Mesenchymal stem cell (in vitro differentiated cells and primary cell): Measurements from ENCODE around the gene GNG7.

Source experiments
- DNase-seq: peaks from one replicate; pipeline ENCODE4 v3.0.0-alpha.2; 2013
- H2AFZ ChIP-seq: one replicate; pipeline ENCODE4 v1.6.1; 2013; ENCODE audit warnings: low read depth, mild to moderate bottlenecking, control low read depth, inconsistent platforms, low read length, moderate library complexity
- H2AK5ac ChIP-seq: 2 replicates; pipeline ENCODE4 v1.6.1; 2013; ENCODE audit warnings: low read length, moderate library complexity, mild to moderate bottlenecking, inconsistent platforms; ENCODE audit not compliant: severe bottlenecking
- H2BK120ac ChIP-seq: one replicate; pipeline ENCODE4 v1.6.1; 2013; ENCODE audit warnings: low read depth, mild to moderate bottlenecking, inconsistent platforms, low read length, moderate library complexity
- H2BK12ac ChIP-seq, 2 experiments: one replicate each; pipeline ENCODE4 v1.6.1; 2013; ENCODE audit warnings: inconsistent platforms in 2 of 2, low read length in 2 of 2, mild to moderate bottlenecking in 2 of 2, moderate library complexity in 2 of 2, control low read depth in 1 of 2
- H2BK15ac ChIP-seq: one replicate; pipeline ENCODE4 v1.6.1; 2013; ENCODE audit warnings: mild to moderate bottlenecking, low read depth, inconsistent platforms; ENCODE audit not compliant: poor library complexity, severe bottlenecking
- H2BK5ac ChIP-seq: 2 replicates; pipeline ENCODE4 v1.6.1; 2013; ENCODE audit warnings: low read depth, mild to moderate bottlenecking, low read length, control low read depth, inconsistent platforms; ENCODE audit not compliant: poor library complexity, severe bottlenecking
- H3K14ac ChIP-seq, 2 experiments: one replicate each; pipeline ENCODE4 v1.6.1; 2013; ENCODE audit warnings: inconsistent platforms in 2 of 2, low read length in 2 of 2, control low read depth in 1 of 2, mild to moderate bottlenecking in 1 of 2, moderate library complexity in 1 of 2
- H3K18ac ChIP-seq, 2 experiments: one replicate each; pipeline ENCODE4 v1.6.1; 2013; ENCODE audit warnings: inconsistent platforms in 2 of 2, low read length in 2 of 2, control low read depth in 1 of 2, low read depth in 1 of 2, mild to moderate bottlenecking in 1 of 2
- H3K23ac ChIP-seq, 2 experiments: one replicate each; pipeline ENCODE4 v1.6.1; 2013; ENCODE audit warnings: inconsistent platforms in 2 of 2, low read length in 2 of 2, mild to moderate bottlenecking in 2 of 2, moderate library complexity in 2 of 2, control low read depth in 1 of 2
- H3K27ac ChIP-seq: 2 replicates; pipeline ENCODE4 v1.5.1; 2013; ENCODE audit warnings: mild to moderate bottlenecking, moderate library complexity, low read length, control low read depth, inconsistent platforms; ENCODE audit not compliant: poor library complexity, severe bottlenecking
- H3K27me3 ChIP-seq, 2 experiments: 2 replicates each; pipeline versions ENCODE4 v1.6.1 to v1.7.0; 2013; ENCODE audit warnings: low read length in 2 of 2, mild to moderate bottlenecking in 2 of 2, moderate library complexity in 2 of 2, control low read depth in 1 of 2, inconsistent platforms in 1 of 2; ENCODE audit not compliant: control insufficient read depth in 1 of 2, insufficient read depth in 1 of 2
- H3K36me3 ChIP-seq, 2 experiments: 2 replicates each; pipeline versions ENCODE4 v1.6.1 to v1.7.0; 2013; ENCODE audit warnings: low read length in 2 of 2, control low read depth in 1 of 2, inconsistent platforms in 1 of 2, low read depth in 1 of 2, mild to moderate bottlenecking in 1 of 2; ENCODE audit not compliant: insufficient read depth in 2 of 2, control insufficient read depth in 1 of 2
- H3K4ac ChIP-seq, 2 experiments: one replicate each; pipeline ENCODE4 v1.6.1; 2013; ENCODE audit warnings: inconsistent platforms in 2 of 2, low read length in 2 of 2, mild to moderate bottlenecking in 2 of 2, moderate library complexity in 2 of 2, control low read depth in 1 of 2, low read depth in 1 of 2
- H3K4me1 ChIP-seq: 2 replicates; pipeline ENCODE4 v1.6.1; 2013; ENCODE audit warnings: low read depth, low read length, control low read depth; ENCODE audit not compliant: control insufficient read depth, insufficient read depth
- H3K4me2 ChIP-seq: 2 replicates; pipeline ENCODE4 v1.6.1; 2013; ENCODE audit warnings: low read length, mild to moderate bottlenecking, inconsistent platforms; ENCODE audit not compliant: poor library complexity, severe bottlenecking
- H3K4me3 ChIP-seq, 2 experiments: 2 replicates each; pipeline versions ENCODE4 v1.5.1 to v1.7.0; 2013; ENCODE audit warnings: low read length in 2 of 2, mild to moderate bottlenecking in 2 of 2, control low read depth in 1 of 2, low read depth in 1 of 2; ENCODE audit not compliant: insufficient read depth in 1 of 2
- H3K79me1 ChIP-seq: replicated peaks from 2 replicates; pipeline ENCODE4 v1.6.1; 2013; ENCODE audit warnings: mild to moderate bottlenecking, control low read depth, low read length, inconsistent platforms; ENCODE audit not compliant: poor library complexity, severe bottlenecking
- H3K9ac ChIP-seq: 2 replicates; pipeline ENCODE4 v1.7.0; 2013; ENCODE audit warnings: mild to moderate bottlenecking, low read length, moderate library complexity
- H3K9me3 ChIP-seq: 2 replicates; pipeline ENCODE4 v1.7.0; 2013; ENCODE audit warnings: mild to moderate bottlenecking, low read length; ENCODE audit not compliant: control insufficient read depth
- H4K8ac ChIP-seq: one replicate; pipeline ENCODE4 v1.6.1; 2013; ENCODE audit warnings: inconsistent platforms, mild to moderate bottlenecking, low read length, moderate library complexity
- H4K91ac ChIP-seq: one replicate; pipeline ENCODE4 v1.6.1; 2013; ENCODE audit warnings: mild to moderate bottlenecking, low read length, inconsistent platforms
- WGBS: methylation state at CpG from one replicate; pipeline ENCODE4 v1.1.7; 2013; ENCODE audit warnings: mixed read lengths; 5-methylcytosine and 5-hydroxymethylcytosine counted together

Gene GNG7

GRCh38 chr19:2551864-2552185 is 150.7 kb downstream of the GNG7 start:
- Histone ChIP-seq H2BK12ac (no peak overlapping the region), H3K4me1 (peaks cover 22% of the 10 kb centered on the region), H3K18ac (no peak overlapping the region), H2BK5ac (no peak overlapping the region), H3K9ac (no peak overlapping the region), H3K4me3 (no peak overlapping the region), H3K9me3 (no peaks in the 10 kb centered on the region), H3K14ac (no peak overlapping the region), H2AK5ac (no peak overlapping the region), H3K36me3 (no peaks in the 10 kb centered on the region), H2AFZ (no peak overlapping the region), H3K23ac (no peak overlapping the region), H2BK120ac (no peak overlapping the region), H4K91ac (peak overlapping the region; percentile 41), H3K79me1 (no peaks in the 10 kb centered on the region), H3K4ac (peak overlapping the region in 1 of 2 experiments; percentile 25), H3K27me3 (peaks cover 0 to 5% of the 10 kb centered on the region in 2 experiments), H3K27ac (no peak overlapping the region), H2BK15ac (peak overlapping the region; percentile 52), H3K4me2 (no peak overlapping the region), H4K8ac (no peak overlapping the region)
- 92% methylated on average over 11 of the region's 11 CpGs for WGBS
- DNase-seq = no peak

DNA sequence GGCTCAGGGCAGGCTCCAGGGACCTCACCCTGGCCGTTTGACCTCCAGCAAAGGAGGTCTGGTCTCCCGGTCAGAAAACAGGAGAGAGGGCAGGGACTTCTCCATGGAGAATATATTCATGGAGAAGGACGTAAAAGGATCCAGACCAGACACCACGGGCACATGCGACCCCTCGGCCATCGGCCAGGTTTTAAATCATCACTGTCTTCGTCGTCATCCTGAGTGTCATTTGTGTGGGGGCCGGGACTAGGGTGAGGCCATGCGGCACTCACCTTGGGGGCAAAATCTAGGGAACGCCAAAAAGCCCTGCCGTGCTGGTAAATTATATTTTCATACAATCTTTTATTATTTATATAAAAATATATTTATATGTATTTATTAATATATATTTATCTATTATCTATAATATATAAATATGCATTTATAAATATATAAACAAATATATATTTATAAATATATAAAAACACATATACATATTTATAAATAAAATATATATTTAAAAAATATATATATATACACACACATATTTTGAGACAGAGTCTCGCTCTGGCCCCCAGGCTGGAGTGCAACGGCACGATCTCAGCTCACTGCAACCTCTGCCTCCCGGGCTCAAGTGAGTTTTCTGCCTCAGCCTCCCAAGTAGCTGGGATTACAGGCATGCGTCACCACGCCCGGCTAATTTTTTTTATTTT is 151.2 kb downstream of the GNG7 start:
- Histone ChIP-seq H3K27ac (no peak overlapping the region), H3K4me2 (no peak overlapping the region), H3K27me3 (peaks cover 0 to 5% of the 10 kb centered on the region in 2 experiments), H3K4me1 (peaks cover 27% of the 10 kb centered on the region), H4K8ac (peak overlapping the region; percentile 62), H2BK12ac (peak overlapping the region; percentile 51 to 93), H3K9me3 (no peaks in the 10 kb centered on the region), H3K9ac (no peak overlapping the region), H3K79me1 (no peaks in the 10 kb centered on the region), H3K4me3 (no peak overlapping the region), H3K14ac (no peak overlapping the region), H2AFZ (no peak overlapping the region), H2BK15ac (no peak overlapping the region), H2AK5ac (no peak overlapping the region), H3K36me3 (no peaks in the 10 kb centered on the region), H3K18ac (peak overlapping the region in 1 of 2 experiments; percentile 37), H2BK5ac (no peak overlapping the region), H3K4ac (peak overlapping the region in 1 of 2 experiments; percentile 32), H2BK120ac (no peak overlapping the region), H3K23ac (no peak overlapping the region), H4K91ac (no peak overlapping the region)
- no peak for DNase-seq
- 82% methylated on average over 17 of the region's 20 CpGs for WGBS

- no peak overlapping the region for H2BK120ac ChIP-seq
- no peak overlapping the region for H3K4me2 ChIP-seq
- H3K14ac ChIP-seq = no peak overlapping the region
- peak overlapping the region in 1 of 2 experiments; percentile 37 for H3K18ac ChIP-seq
- H3K23ac ChIP-seq = no peak overlapping the region
- WGBS = 86% methylated on average over 21 of the region's 21 CpGs
- no peaks in the 10 kb centered on the region for H3K36me3 ChIP-seq
- H2BK15ac ChIP-seq = no peak overlapping the region
- peak overlapping the region; percentile 51 to 93 for H2BK12ac ChIP-seq
- peak overlapping the region; percentile 81 for H4K91ac ChIP-seq
- H3K4me3 ChIP-seq = no peak overlapping the region
- H4K8ac ChIP-seq = peak overlapping the region; percentile 62
- no peak overlapping the region for H2BK5ac ChIP-seq
- peak overlapping the region in 1 of 2 experiments; percentile 32 for H3K4ac ChIP-seq
- H3K9ac ChIP-seq = no peak overlapping the region
- no peak overlapping the region for H2AFZ ChIP-seq
- H2AK5ac ChIP-seq = peak overlapping the region; percentile 24
- H3K9me3 ChIP-seq = no peaks in the 10 kb centered on the region
- no peaks in the 10 kb centered on the region for H3K79me1 ChIP-seq
- H3K4me1 ChIP-seq = peaks cover 29% of the 10 kb centered on the region
- no peak for DNase-seq
- H3K27ac ChIP-seq = no peak overlapping the region
- peaks cover 0 to 5% of the 10 kb centered on the region in 2 experiments for H3K27me3 ChIP-seq
Observed at GRCh38 chr19:2550431-2551171, 151.9 kb downstream of the GNG7 start.

DNA sequence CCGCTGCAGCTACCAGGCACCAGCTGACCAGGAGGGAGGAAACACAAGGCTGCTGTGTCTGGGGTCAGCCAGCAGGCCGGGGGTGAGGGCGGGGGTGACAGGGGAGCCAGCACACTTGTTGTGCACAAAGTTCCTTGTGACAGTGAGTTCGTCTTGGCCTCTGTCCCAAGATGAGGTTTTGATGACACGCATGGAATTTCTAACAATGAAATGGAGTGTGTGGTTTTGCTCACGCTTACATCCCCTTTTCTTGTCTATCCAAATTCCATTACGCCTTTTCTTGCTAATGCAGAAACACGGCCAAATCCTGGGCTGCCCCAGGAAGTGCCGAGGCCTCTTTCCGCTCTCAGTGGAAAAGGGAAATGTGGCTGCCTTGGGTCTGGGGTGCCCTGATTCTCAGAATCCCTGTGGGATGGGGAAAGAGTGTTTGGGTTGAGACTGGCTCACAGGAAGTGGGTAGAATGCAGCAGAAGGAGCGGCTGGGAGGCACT is 152.7 kb downstream of the GNG7 start:
- Histone ChIP-seq H2BK15ac (no peak overlapping the region), H2AK5ac (no peak overlapping the region), H3K27me3 (no peaks in the 10 kb centered on the region), H2BK120ac (no peak overlapping the region), H3K4me2 (no peak overlapping the region), H3K9me3 (no peaks in the 10 kb centered on the region), H3K14ac (no peak overlapping the region), H4K91ac (peak overlapping the region; percentile 73), H3K4me1 (peaks cover 29% of the 10 kb centered on the region), H2AFZ (peak overlapping the region; percentile 21), H3K18ac (peak overlapping the region; percentile 16 to 71), H3K9ac (peak overlapping the region; percentile 12), H3K79me1 (no peaks in the 10 kb centered on the region), H2BK12ac (peak overlapping the region in 1 of 2 experiments; percentile 66), H2BK5ac (no peak overlapping the region), H3K36me3 (no peaks in the 10 kb centered on the region), H3K23ac (no peak overlapping the region), H3K4me3 (no peak overlapping the region), H3K4ac (peak overlapping the region in 1 of 2 experiments; percentile 13), H3K27ac (no peak overlapping the region), H4K8ac (no peak overlapping the region)
- peak; percentile 90 for DNase-seq
- 56% methylated on average over 8 of the region's 11 CpGs for WGBS
